HEK293 (cell line): ENCODE data around the gene PRPF19.

Source experiments
- CTCF ChIA-PET: fragments of 350-600 bp; formaldehyde crosslinking; extraction: SDS; loops from one replicate; lab custom pipeline; 2021; ENCODE audit warnings: antibody characterized with exemption; lab: Yijun Ruan, JAX
- POLR2A ChIA-PET: fragments of 300-600 bp; formaldehyde crosslinking; extraction: SDS; loops from one replicate; lab custom pipeline; 2020; ENCODE audit warnings: antibody characterized with exemption, inconsistent platforms; lab: Yijun Ruan, JAX
- H3K27ac ChIP-seq: fragments of 200-500 bp; sonication (Bioruptor generic); 2 replicates; pipeline ENCODE4 v1.5.1; 2014; ENCODE audit warnings: low read depth, low read length, control low read depth, inconsistent platforms; ENCODE audit errors: extremely low read depth
- H3K36me3 ChIP-seq, 2 experiments: fragments of 200-500 bp in 1 of 2; sonication (Bioruptor generic) in 1 of 2; 1 replicate in 1 of 2; 2 replicates in 1 of 2; pipeline ENCODE4 v1.5.1; 2014 to 2017; ENCODE audit warnings: inconsistent platforms in 2 of 2, low read length in 2 of 2; ENCODE audit not compliant: control insufficient read depth in 2 of 2, insufficient read depth in 1 of 2
- H3K4me1 ChIP-seq: fragments of 200-500 bp; sonication (Bioruptor generic); 2 replicates; pipeline ENCODE4 v1.5.1; 2014; ENCODE audit warnings: mild to moderate bottlenecking, low read length, inconsistent platforms; ENCODE audit not compliant: control insufficient read depth, insufficient read depth
- H3K4me3 ChIP-seq: 2 replicates; pipeline ENCODE4 v1.5.1; 2011; ENCODE audit warnings: low read depth, mild to moderate bottlenecking, control low read depth, low read length, moderate library complexity
- H3K9me3 ChIP-seq: fragments of 200-500 bp; sonication (Bioruptor generic); 2 replicates; pipeline ENCODE4 v1.5.1; 2014; ENCODE audit warnings: low read depth, low read length, inconsistent platforms; ENCODE audit not compliant: control insufficient read depth, insufficient read depth
- BCL6B ChIP-seq: fragments of 450-650 bp; formaldehyde crosslinking; IDR thresholded peaks from 2 replicates; pipeline ENCODE4 v1.5.1; 2017; ENCODE audit warnings: missing biosample characterization, missing genetic modification characterization
- FEZF1 ChIP-seq: fragments of 450-650 bp; formaldehyde crosslinking; IDR thresholded peaks from 2 replicates; pipeline ENCODE4 v1.5.1; 2016; ENCODE audit warnings: missing biosample characterization, missing genetic modification characterization
- GLI4 ChIP-seq: fragments of 450-650 bp; formaldehyde crosslinking; IDR thresholded peaks from 2 replicates; pipeline ENCODE4 v1.5.1; 2016; ENCODE audit warnings: missing biosample characterization, missing genetic modification characterization
- INSM2 ChIP-seq: fragments of 450-650 bp; formaldehyde crosslinking; IDR thresholded peaks from 2 replicates; pipeline ENCODE4 v1.5.1; 2016; ENCODE audit warnings: missing biosample characterization, missing genetic modification characterization
- KLF1 ChIP-seq: fragments of 450-650 bp; formaldehyde crosslinking; IDR thresholded peaks from 2 replicates; pipeline ENCODE4 v1.5.1; 2016; ENCODE audit warnings: missing biosample characterization, missing genetic modification characterization
- KLF17 ChIP-seq: fragments of 450-650 bp; formaldehyde crosslinking; IDR thresholded peaks from 2 replicates; pipeline ENCODE4 v1.5.1; 2016; ENCODE audit warnings: missing biosample characterization, missing genetic modification characterization
- KLF8 ChIP-seq: fragments of 450-650 bp; formaldehyde crosslinking; IDR thresholded peaks from 2 replicates; pipeline ENCODE4 v1.5.1; 2016; ENCODE audit warnings: missing biosample characterization, missing genetic modification characterization
- MYNN ChIP-seq: fragments of 450-650 bp; formaldehyde crosslinking; IDR thresholded peaks from 2 replicates; pipeline ENCODE4 v1.5.1; 2016; ENCODE audit warnings: missing biosample characterization, missing genetic modification characterization, borderline replicate concordance
- SALL2 ChIP-seq: fragments of 450-650 bp; formaldehyde crosslinking; IDR thresholded peaks from 2 replicates; pipeline ENCODE4 v1.5.0; 2017; ENCODE audit warnings: missing biosample characterization, mild to moderate bottlenecking, missing genetic modification characterization, borderline replicate concordance
- SP3 ChIP-seq: fragments of 450-650 bp; formaldehyde crosslinking; IDR thresholded peaks from 2 replicates; pipeline ENCODE4 v1.5.1; 2016; ENCODE audit warnings: missing biosample characterization, missing genetic modification characterization
- ZBTB44 ChIP-seq: fragments of 450-650 bp; IDR thresholded peaks from 2 replicates; pipeline ENCODE4 v1.5.1; 2018; ENCODE audit warnings: missing biosample characterization, mild to moderate bottlenecking, missing genetic modification characterization
- ZNF146 ChIP-seq: fragments of 450-650 bp; formaldehyde crosslinking; IDR thresholded peaks from 2 replicates; pipeline ENCODE4 v1.5.1; 2016; ENCODE audit warnings: missing biosample characterization, missing genetic modification characterization
- ZNF155 ChIP-seq: fragments of 450-650 bp; formaldehyde crosslinking; IDR thresholded peaks from 2 replicates; pipeline ENCODE4 v1.5.1; 2016; ENCODE audit warnings: missing biosample characterization, missing genetic modification characterization
- ZNF157 ChIP-seq: fragments of 450-650 bp; formaldehyde crosslinking; IDR thresholded peaks from 2 replicates; pipeline ENCODE4 v1.5.1; 2016; ENCODE audit warnings: missing biosample characterization, missing genetic modification characterization
- ZNF2 ChIP-seq: fragments of 450-650 bp; formaldehyde crosslinking; IDR thresholded peaks from 2 replicates; pipeline ENCODE4 v1.5.1; 2016; ENCODE audit warnings: missing biosample characterization, missing genetic modification characterization
- ZNF530 ChIP-seq: fragments of 450-650 bp; formaldehyde crosslinking; IDR thresholded peaks from 2 replicates; pipeline ENCODE4 v1.5.1; 2016; ENCODE audit warnings: low read depth, missing biosample characterization, missing genetic modification characterization
- ZNF585B ChIP-seq: fragments of 450-650 bp; formaldehyde crosslinking; IDR thresholded peaks from 2 replicates; pipeline ENCODE4 v1.5.1; 2016; ENCODE audit warnings: missing biosample characterization, missing genetic modification characterization
- ZNF610 ChIP-seq: fragments of 450-650 bp; formaldehyde crosslinking; IDR thresholded peaks from 2 replicates; pipeline ENCODE4 v1.5.1; 2016; ENCODE audit warnings: missing biosample characterization, missing genetic modification characterization, borderline replicate concordance
- ZNF670 ChIP-seq: fragments of 450-650 bp; formaldehyde crosslinking; IDR thresholded peaks from 2 replicates; pipeline ENCODE4 v1.5.1; 2016; ENCODE audit warnings: missing biosample characterization, missing genetic modification characterization, low read depth
- ZNF747 ChIP-seq: fragments of 450-650 bp; formaldehyde crosslinking; IDR thresholded peaks from 2 replicates; pipeline ENCODE4 v1.5.1; 2016; ENCODE audit warnings: missing biosample characterization, missing genetic modification characterization
- ZNF76 ChIP-seq: fragments of 450-650 bp; formaldehyde crosslinking; IDR thresholded peaks from 2 replicates; pipeline ENCODE4; 2016; ENCODE audit warnings: low read depth, missing biosample characterization, missing genetic modification characterization, borderline replicate concordance
- ZNF776 ChIP-seq: fragments of 450-650 bp; formaldehyde crosslinking; IDR thresholded peaks from 2 replicates; pipeline ENCODE4 v1.5.0; 2017; ENCODE audit warnings: missing biosample characterization, missing genetic modification characterization, borderline replicate concordance
- ZSCAN5A ChIP-seq: fragments of 450-650 bp; formaldehyde crosslinking; IDR thresholded peaks from 2 replicates; pipeline ENCODE4 v1.5.1; 2016; ENCODE audit warnings: missing biosample characterization, missing genetic modification characterization
- ZXDB ChIP-seq: fragments of 450-650 bp; formaldehyde crosslinking; IDR thresholded peaks from 2 replicates; pipeline ENCODE4 v1.5.1; 2016; ENCODE audit warnings: missing biosample characterization, missing genetic modification characterization
- TF ChIP-seq, protein P1 (sequence below): fragments of 450-650 bp; formaldehyde crosslinking; IDR thresholded peaks from 2 replicates; pipeline ENCODE4 v1.5.1; 2016; ENCODE audit warnings: missing biosample characterization, missing genetic modification characterization

The PRPF19 gene

GRCh38 chr11:60924110-60924905, 17.9 kb upstream of the PRPF19 start, which contains the start of gene TMEM132A:
Gene TMEM132A (plus strand): TSS chr11:60924460. CDS start chr11:60924634, 174 bp downstream.
- no peaks in the 10 kb centered on the region for H3K9me3 ChIP-seq
- peaks cover 0 to 72% of the 10 kb centered on the region in 2 experiments; a peak in 1 of 3 replicates for H3K36me3 ChIP-seq
- H3K4me3 ChIP-seq: peak within 1 kb of the TSS; percentile 72
- POLR2A ChIA-PET: interaction anchor here (1.2 to 1.7 kb wide), 2 partner anchors 10 to 18 kb away, joined by 4 to 22 read pairs; partner anchors contain the start of genes PRPF19 and TMEM109
- CTCF ChIA-PET: interaction anchor here (1.2 kb wide), 1 partner anchor 94 kb away, joined by 3 read pairs; no protein-coding TSS in a partner anchor
- peak within 1 kb of the TSS; percentile 46; the same call in 1 of the 2 replicates for H3K27ac ChIP-seq
- H3K4me1 ChIP-seq: no peaks in the 10 kb centered on the region
- TF ChIP-seq KLF8: peak; percentile 64; the same call in 1 of the 2 replicates
- TF ChIP-seq ZNF155: no peak
- TF ChIP-seq ZNF2 (tag by site-specific recombination): 0 out of 2 replicates have a peak, but pooled peaks have one; percentile 19
- TF ChIP-seq SALL2 (tag by site-specific recombination): no peak
- no peak for TF ChIP-seq FEZF1 (tag by site-specific recombination)
- no peak for TF ChIP-seq ZNF670 (tag by site-specific recombination)
- TF ChIP-seq KLF17 (tag by site-specific recombination): peak; percentile 61; the same call in 1 of the 2 replicates
- TF ChIP-seq ZNF146 (tag by site-specific recombination): no peak
- no peak for TF ChIP-seq ZNF776
- TF ChIP-seq ZXDB (tag by site-specific recombination): peak; percentile 53
- TF ChIP-seq GLI4 (tag by site-specific recombination): no peak
- no peak for TF ChIP-seq KLF1
- TF ChIP-seq BCL6B (tag by site-specific recombination): no peak
- peak; percentile 30; the same call in 1 of the 2 replicates for TF ChIP-seq SP3 (tag by site-specific recombination)
- TF ChIP-seq MYNN (tag by site-specific recombination): no peak
- peak; percentile 47; the same call in 1 of the 2 replicates for TF ChIP-seq ZNF76 (tag by site-specific recombination)
- TF ChIP-seq ZNF157 (tag by site-specific recombination): no peak
- TF ChIP-seq, protein P1, sequence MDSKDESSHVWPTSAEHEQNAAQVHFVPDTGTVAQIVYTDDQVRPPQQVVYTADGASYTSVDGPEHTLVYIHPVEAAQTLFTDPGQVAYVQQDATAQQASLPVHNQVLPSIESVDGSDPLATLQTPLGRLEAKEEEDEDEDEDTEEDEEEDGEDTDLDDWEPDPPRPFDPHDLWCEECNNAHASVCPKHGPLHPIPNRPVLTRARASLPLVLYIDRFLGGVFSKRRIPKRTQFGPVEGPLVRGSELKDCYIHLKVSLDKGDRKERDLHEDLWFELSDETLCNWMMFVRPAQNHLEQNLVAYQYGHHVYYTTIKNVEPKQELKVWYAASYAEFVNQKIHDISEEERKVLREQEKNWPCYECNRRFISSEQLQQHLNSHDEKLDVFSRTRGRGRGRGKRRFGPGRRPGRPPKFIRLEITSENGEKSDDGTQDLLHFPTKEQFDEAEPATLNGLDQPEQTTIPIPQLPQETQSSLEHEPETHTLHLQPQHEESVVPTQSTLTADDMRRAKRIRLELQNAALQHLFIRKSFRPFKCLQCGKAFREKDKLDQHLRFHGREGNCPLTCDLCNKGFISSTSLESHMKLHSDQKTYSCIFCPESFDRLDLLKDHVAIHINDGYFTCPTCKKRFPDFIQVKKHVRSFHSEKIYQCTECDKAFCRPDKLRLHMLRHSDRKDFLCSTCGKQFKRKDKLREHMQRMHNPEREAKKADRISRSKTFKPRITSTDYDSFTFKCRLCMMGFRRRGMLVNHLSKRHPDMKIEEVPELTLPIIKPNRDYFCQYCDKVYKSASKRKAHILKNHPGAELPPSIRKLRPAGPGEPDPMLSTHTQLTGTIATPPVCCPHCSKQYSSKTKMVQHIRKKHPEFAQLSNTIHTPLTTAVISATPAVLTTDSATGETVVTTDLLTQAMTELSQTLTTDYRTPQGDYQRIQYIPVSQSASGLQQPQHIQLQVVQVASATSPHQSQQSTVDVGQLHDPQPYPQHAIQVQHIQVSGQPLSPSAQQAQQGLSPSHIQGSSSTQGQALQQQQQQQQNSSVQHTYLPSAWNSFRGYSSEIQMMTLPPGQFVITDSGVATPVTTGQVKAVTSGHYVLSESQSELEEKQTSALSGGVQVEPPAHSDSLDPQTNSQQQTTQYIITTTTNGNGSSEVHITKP: peak; percentile 89
- TF ChIP-seq INSM2 (tag by site-specific recombination): 0 out of 2 replicates have a peak, but pooled peaks have one; percentile 58
- TF ChIP-seq ZNF585B: no peak
- TF ChIP-seq ZBTB44 (tag by site-specific recombination): peak; percentile 57
- TF ChIP-seq ZNF747 (tag by site-specific recombination): no peak
- TF ChIP-seq ZNF610: no peak
- TF ChIP-seq ZSCAN5A (tag by site-specific recombination): no peak
- TF ChIP-seq ZNF530: no peak
